ENCODE data around the gene BACH2.
"Not testable (repeated sequence)": the region's sequence is repeated elsewhere in the genome, so short reads cannot be mapped to it uniquely, and the experiment has no call there.

Gene BACH2

GRCh38 chr6:90087106-90087833, 209.4 kb downstream of the BACH2 start:
- DNase-seq = no peak

GRCh38 chr6:90086517-90086916, 210.1 kb downstream of the BACH2 start:
- DNase-seq = no peak

DNA sequence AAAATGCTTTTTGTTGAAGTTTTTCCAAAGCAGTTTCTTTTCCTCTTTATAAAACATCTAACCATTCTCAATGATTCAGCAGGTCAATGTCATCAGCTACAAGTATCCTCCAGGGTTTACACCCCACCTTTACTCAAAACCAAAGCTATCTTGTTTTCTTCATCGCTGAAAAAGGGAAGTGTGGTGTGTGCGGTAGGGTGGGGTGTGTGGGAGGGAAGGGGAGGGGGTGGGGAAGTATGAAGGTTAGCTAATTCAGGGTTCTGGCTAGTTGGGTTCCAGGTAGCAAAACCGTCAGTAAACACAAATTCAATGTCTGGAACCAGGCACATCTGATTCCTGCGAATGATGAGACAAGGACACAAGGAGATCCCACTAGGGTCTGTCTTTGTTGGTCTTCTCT, 212.8 kb downstream of the BACH2 start:
- peak; percentile 59 for DNase-seq

DNA sequence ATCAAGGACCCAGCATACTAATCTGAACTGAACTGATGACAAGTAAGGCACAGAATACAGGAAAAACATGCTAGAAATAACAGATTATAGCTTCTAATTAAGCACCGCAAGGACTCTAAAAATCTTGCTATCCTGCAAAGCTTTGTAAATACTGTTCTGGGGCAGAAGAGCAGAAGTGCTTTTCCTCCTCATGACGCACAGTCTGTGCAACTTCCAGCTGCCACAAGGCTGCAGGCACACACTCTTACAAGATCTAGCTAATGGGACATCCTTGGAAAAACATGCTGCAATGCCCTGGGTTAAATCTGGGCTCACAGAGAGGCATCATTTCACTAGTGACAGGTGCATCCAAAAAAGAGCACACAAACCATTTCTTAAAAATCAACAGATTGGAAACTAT, 213.8 kb downstream of the BACH2 start:
- DNase-seq = no peak

DNA sequence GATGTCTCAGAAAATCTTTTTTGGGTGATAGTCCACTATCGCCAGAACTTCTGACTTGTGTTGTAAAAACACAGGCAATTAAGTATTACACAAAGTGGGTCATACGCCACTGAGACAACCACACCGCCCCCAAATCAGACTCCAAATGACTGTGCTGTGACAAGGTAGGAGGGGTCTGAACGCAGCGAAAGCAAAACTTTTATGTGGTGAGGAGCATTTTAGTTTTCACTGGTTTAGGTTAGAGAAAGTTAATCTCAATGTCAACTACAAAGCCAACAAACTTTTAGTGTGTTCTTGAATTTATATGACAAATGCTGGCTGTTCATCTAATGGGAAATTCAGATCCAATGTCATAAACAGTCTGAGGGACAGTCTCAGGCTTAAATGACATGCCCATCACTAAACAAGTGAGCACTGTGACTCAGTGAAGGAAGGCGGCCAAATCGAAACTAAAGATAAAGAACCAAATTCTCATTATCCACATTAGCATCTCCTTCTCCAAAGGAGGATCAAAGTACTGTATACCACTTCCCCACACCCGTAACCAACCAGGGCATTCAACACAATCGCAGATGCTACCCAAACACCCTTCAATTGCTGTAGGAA, 215.7 kb downstream of the BACH2 start:
- peak; percentile 67 to 69 for DNase-seq

DNA sequence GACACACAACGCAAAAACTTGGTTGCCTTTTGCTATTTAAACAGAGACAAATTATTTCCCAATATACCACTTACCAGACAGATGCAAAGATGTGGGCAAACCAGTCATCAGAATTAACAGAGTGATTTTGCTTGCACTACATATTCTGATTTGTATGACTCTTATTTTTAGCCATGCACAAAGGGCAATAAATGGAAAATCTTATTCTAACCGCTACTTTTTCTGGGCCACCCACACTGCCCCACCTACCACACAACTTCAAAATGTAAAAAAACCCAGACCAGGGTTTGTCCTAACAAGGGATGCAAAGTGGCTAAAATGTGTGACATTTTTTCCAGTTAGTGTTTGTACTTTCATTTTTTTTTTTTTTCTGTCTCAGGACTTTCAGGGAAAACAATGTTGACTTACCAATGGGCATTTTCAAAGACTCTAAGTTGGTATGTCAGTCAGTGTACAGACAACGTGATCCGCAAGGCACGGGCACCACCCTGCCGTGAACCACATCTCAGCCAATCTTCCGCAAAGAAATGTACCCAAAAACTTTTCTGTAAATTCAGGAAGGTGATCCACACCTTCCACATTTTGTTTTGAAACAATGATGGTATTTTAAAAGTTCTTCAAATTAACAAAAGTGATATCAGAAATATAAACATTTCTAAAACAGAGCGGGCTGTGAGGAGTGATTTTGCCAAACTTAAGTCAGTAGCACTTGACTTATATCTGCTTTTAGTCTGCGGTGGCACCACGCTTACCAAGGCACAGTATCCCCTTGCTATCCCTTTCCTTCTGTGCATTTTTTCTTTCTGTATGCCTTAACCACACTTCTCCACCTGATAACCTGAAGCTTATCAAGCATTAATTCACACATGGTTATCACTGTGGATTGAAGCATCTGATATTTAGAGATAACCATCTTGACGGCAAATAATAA, 216.8 kb downstream of the BACH2 start:
- peak in 1 of 2 donors; percentile 22 for DNase-seq

DNA sequence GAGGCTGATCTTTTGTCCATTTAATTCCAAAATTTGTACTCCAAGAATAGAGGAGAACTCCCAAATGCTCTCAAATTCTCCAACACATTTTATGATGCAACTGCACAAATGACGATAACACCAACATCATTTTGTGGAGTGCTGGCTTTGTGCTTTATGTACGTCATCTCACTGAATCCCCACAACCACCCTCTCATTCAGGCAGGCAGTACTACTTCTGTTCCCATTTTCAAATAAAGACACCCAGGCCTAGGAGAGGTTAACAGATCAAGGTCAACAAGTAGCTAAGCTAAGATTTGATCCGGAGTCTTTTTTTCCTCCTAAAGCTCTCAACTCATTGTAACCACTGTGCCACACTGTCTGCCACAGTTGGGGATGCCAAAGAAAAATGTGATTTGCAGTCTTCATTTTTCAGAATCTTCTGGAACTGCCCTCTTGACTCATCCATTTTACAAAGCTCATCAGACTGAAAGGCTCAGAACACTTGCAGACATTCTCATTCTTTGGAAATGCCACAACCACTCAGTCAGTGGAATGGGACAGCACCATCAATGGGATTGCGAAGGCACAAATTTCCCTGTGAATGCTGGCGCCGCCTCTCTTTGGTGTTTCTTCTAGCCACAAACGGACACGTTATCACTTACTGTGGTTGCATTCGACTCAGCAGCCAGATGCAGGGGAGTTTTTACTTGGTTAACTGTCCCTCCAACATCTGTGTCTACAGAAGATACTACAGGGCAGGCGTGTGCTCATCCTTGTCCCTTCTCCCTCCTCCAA, 217.9 kb downstream of the BACH2 start:
- peak in 1 of 2 donors; percentile 21 for DNase-seq

DNA sequence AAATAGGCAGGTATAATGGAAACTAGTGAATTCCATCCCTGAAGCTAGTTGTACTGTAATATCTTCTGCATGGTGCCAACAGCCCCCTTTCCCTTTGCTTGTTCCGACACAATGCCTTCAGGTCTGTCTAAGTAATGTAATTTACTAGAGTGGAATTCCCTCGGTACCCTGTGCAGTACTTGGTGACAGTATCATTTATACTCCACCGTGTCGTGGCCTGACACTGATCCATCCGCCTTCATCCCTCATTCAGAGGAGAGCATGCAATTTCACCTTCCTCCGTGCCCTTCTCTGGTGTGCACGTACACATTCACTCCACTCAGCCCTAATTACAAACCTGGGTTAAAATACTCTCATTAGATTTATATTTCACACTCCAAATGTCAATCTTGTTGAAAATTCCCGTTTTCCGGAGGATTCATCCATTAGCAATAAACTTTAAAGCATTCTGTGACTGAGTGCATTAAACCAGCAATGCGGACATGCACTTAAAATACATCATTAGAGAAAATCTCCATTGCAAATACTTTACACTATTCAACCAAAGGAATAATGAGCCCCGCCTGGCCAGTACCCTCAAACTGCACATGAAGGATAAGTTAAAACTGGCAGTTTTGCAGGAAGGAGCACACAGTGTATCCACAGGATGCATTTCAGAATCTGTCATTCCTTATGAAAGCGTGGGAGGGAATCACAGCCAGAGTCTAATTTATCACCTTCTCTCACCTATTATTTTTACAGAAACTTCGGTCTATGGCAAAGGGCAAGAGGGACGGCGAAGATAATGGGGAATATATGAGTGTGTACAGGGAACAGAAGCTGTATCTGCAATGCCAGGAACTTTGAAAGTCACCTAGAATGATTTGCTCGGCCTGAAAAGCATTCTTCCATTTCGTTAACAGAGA, 219.9 kb downstream of the BACH2 start:
- DNase-seq = no peak

DNA sequence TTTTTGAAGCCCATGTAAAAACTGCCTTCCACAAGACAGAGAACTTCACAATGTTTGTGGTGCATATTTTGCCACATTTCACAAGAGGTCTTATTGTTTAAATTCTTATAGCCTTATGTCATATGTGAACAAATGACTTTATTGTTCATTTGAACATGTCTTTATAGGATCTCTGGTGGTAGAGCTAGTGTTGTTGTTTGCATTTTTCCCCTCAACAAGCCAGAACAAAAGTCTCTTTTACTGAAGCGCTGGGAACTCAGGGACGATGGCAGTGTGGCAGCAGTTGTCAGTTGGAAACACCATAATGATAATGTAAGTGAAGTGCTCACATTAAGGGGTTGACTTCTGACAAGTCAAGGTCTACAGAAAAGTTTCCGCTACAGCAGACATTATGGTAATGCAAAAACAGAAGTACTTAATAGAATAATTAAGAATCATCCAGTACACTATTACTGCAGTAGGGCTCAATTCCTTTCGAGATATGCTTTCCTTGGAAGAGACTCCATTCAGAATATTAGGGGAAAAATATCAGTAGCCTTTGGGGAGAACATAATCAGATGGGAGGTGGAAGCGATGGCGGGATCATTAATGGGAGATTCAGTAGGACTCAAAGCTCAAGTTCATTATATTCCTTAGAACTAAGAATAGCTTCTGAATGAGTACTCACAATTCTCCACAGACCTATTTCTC, 222.3 kb downstream of the BACH2 start:
- DNase-seq = no peak

DNA sequence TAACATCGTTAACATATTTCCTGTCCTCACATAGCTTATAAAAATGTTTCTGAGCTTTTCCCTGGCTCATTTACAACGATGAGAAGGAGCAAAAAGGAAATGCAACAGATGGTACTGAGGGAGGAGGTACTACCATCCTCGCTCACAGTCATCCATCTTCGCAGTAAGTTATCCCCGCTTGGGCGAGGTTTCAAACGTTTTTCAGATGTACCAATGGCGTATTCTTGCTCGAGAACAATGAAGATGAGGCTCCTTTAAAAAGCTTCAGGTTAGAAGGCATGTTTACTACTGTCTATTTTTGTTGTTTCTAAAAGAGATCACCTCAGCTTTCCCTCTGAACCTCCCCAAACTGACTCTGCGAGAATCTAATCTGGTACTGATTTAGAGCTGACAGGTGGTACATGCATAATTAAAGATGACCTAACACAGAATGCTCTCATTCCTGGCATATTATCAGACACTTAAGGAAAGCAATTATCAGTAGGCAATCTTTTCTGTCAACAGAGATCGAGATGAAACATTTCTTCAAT, 223.6 kb downstream of the BACH2 start:
- no peak for DNase-seq

- DNase-seq = no peak
Observed at GRCh38 chr6:90072501-90072900, 224.1 kb downstream of the BACH2 start.

GRCh38 chr6:90068703-90069523, 227.7 kb downstream of the BACH2 start:
- DNase-seq = no peak

DNA sequence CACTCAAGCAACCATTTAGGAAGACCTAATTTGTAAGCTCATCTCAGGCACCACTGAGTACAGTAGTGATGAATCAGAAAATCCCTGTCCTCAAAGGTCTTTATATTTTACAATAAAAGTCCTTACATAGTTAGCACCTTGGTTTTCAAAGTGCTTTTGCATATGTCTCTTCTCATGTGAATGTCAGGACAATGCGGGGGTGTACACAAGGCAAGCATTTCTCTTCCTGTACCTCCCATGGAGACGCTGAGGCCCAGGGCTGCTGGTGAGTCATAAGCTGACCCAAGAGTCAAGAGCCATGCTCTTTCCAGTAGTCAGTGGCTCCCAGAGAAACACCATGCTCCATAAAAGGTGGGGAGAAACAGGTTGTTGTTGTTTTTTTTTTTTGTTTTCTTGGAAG, 228.4 kb downstream of the BACH2 start:
- no peak for DNase-seq

- DNase-seq = no peak
Observed at GRCh38 chr6:90066697-90067096, 229.9 kb downstream of the BACH2 start.

DNA sequence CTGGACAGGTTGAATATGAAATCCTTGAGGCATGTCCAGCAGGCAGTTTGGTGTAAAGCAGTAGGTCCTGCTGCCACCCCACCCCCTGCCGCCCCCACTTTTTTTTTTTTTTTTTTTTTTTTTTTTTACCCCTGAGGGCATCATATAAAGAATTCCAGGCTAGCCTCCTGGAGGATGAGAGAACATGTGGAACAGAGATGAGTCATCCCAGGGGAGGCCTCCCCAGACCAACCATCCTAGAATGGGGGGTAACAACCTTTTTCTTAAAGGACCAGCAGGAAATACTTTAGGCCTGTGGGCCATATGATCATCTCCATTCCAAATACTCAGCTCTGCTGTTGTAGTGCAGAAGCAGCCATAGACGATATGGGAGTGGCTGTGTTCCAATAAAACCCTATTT, 231.5 kb downstream of the BACH2 start:
- DNase-seq = no peak

DNA sequence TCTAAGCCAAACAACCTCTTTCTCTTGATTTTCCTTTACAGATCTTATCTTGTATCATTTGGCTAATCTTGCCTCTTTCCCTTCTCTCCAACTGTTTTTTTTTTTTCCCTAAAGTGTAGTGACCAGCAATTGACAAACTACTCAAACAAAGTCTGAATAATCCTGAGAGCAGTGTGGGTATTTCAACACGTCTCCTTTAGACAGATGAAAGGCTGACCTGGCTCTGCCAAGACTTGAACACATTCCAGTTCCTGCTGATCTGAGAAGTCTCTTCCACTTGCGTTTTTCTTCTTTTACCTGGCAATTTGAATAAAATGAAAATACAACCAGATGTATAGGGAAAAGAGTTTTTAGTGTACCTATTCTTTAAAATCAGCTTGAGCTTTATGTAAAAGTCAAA, 234.0 kb downstream of the BACH2 start:
- DNase-seq = no peak

GRCh38 chr6:90062051-90062450, 234.6 kb downstream of the BACH2 start:
- no peak for DNase-seq

- DNase-seq = not testable (repeated sequence)
Observed at GRCh38 chr6:90059178-90059577, 237.5 kb downstream of the BACH2 start.

- not testable (repeated sequence) for DNase-seq
Observed at GRCh38 chr6:90055924-90056323, 240.7 kb downstream of the BACH2 start.

- DNase-seq = not testable (repeated sequence)
Observed at GRCh38 chr6:90054193-90054592, 242.4 kb downstream of the BACH2 start.
